Cardiac muscle cell (in vitro differentiated cells and primary cell): Measurements from ENCODE around the gene TMEM120B. TPM values are rescaled to one million over a fixed set of nuclear protein-coding genes. Genes with fewer than 3 reads are reported as not detected.
"Not testable (repeated sequence)": the region's sequence is repeated elsewhere in the genome, so short reads cannot be mapped to it uniquely, and the experiment has no call there.

Source experiments
- DNase-seq, 2 donors: peaks; one replicate each; pipeline versions ENCODE4 v3.0.0 to v3.0.0-alpha.2; 2010 to 2017; ENCODE audit warnings: low read depth in 1 of 2, low spot score in 1 of 2
- H3K27ac ChIP-seq: fragments of 200-600 bp; sonication (generic); 2 replicates; pipeline ENCODE4 v1.5.1; 2016
- H3K27me3 ChIP-seq: fragments of 200-600 bp; sonication (generic); 2 replicates; pipeline ENCODE4 v1.6.0; 2016; ENCODE audit warnings: control low read depth
- H3K36me3 ChIP-seq: fragments of 200-600 bp; sonication (generic); 2 replicates; pipeline ENCODE4 v1.5.1; 2016; ENCODE audit warnings: control low read depth
- H3K4me1 ChIP-seq: fragments of 200-600 bp; sonication (generic); 2 replicates; pipeline ENCODE4 v1.8.1; 2017; ENCODE audit warnings: low read depth, mild to moderate bottlenecking, mixed run types
- H3K4me3 ChIP-seq: fragments of 200-600 bp; sonication (generic); 2 replicates; pipeline ENCODE4 v1.5.1; 2016; ENCODE audit warnings: mild to moderate bottlenecking
- H3K9me3 ChIP-seq: fragments of 200-600 bp; sonication (generic); 2 replicates; pipeline ENCODE4 v1.5.1; 2017; ENCODE audit warnings: low read depth, mild to moderate bottlenecking, control low read depth
- polyA plus RNA-seq: library from polyadenylated mRNA; unstranded; fragments of >200 nt; fragmentation: Nextera tagmentation; extraction: Ambion mirVana; gene quantifications from 2 replicates; pipeline ENCODE4 v1.2.1, GENCODE V29; 2016
- total RNA-seq: library from RNA; depleted of rRNA; stranded (reverse); fragments of >200 nt; gene quantifications from 2 replicates; pipeline ENCODE4 v1.2.3, GENCODE V29; 2016
- TF ChIP-seq, protein P1 (sequence below): IDR thresholded peaks from 2 replicates; pipeline ENCODE4 v1.5.1; 2012; ENCODE audit warnings: low read depth, mild to moderate bottlenecking, low read length

Gene TMEM120B
- total and polyA plus RNA-seq, 2 experiments from 2014 or later = 19.7 to 30.7 TPM

DNA sequence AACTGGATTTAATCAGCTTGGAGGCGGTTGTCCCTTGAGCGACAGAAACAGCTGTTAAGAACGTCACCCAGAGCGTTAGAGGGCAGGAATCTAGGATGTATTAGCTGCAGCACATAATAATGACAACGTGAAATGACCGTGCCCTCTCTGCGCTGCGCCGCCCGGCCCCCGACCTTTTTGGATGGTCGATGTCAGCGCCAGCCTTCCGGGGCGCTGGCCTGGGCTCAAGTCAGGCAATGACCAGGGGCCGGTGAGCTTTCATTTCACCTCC lies 427 bp upstream of the TMEM120B start:
- peak; percentile 24 to 60 for DNase-seq
- Histone ChIP-seq H3K4me3 (peak overlapping the region; percentile 96), H3K4me1 (peaks cover 15% of the 10 kb centered on the region), H3K27me3 (no peaks in the 10 kb centered on the region), H3K36me3 (no peaks in the 10 kb centered on the region), H3K27ac (peak overlapping the region; percentile 88), H3K9me3 (no peaks in the 10 kb centered on the region)
- TF ChIP-seq, protein P1, sequence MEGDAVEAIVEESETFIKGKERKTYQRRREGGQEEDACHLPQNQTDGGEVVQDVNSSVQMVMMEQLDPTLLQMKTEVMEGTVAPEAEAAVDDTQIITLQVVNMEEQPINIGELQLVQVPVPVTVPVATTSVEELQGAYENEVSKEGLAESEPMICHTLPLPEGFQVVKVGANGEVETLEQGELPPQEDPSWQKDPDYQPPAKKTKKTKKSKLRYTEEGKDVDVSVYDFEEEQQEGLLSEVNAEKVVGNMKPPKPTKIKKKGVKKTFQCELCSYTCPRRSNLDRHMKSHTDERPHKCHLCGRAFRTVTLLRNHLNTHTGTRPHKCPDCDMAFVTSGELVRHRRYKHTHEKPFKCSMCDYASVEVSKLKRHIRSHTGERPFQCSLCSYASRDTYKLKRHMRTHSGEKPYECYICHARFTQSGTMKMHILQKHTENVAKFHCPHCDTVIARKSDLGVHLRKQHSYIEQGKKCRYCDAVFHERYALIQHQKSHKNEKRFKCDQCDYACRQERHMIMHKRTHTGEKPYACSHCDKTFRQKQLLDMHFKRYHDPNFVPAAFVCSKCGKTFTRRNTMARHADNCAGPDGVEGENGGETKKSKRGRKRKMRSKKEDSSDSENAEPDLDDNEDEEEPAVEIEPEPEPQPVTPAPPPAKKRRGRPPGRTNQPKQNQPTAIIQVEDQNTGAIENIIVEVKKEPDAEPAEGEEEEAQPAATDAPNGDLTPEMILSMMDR = no peak

DNA sequence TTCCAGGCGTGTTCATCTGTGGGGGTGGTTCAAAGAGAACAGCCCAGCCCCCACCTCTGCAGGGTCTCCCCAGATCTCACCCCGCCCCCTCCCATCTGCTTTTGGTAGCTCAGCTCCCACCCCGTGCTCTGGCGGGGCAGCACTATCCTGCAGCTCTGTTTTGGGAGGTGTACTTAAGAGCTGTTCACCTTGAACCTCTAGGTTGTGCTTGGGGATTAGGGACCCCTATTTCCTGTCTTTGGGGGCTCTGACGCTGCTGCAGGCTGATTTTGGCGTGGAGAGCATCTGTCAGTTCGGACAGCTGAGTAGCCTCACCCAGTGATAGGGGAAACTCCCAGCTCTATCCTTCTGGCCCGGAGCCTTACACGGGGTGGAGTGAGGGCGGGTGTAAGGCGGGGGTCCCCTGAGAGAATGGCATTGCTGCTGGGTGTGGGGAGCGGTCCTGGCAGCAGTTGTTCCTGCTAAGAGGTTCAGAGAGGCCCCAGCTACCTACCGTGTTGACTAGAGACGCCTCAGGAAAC lies 765 bp downstream of the TMEM120B start:
- H3K4me3 ChIP-seq = peak overlapping the region; percentile 96
- H3K36me3 ChIP-seq = no peaks in the 10 kb centered on the region
- H3K27ac ChIP-seq = no peak overlapping the region
- H3K27me3 ChIP-seq = no peaks in the 10 kb centered on the region
- TF ChIP-seq, protein P1 = no peak
- peak in 1 of 2 donors; percentile 35 for DNase-seq
- H3K9me3 ChIP-seq = no peaks in the 10 kb centered on the region
- H3K4me1 ChIP-seq = peaks cover 15% of the 10 kb centered on the region

DNA sequence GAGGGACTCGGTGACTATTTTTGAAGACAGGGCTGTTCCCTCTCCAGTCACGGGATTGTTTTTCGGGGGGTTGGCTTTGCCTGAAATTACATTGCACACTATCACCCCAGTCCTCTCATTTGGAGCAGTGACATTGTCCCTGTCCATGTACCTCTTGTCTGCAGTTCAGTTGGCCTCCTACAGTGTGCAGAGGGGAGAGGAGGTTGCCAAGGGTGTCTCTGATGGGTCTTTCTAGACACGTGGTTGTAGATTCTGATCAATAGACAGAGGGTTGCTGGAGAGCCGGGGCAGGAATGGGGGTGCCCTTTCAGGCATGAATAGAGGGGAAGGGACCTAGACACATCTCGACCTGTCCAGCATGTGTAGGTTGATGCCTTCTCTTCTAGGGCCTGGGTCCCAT lies 1.2 kb downstream of the TMEM120B start:
- H3K27ac ChIP-seq = no peak overlapping the region
- H3K4me1 ChIP-seq = peaks cover 15% of the 10 kb centered on the region

DNA sequence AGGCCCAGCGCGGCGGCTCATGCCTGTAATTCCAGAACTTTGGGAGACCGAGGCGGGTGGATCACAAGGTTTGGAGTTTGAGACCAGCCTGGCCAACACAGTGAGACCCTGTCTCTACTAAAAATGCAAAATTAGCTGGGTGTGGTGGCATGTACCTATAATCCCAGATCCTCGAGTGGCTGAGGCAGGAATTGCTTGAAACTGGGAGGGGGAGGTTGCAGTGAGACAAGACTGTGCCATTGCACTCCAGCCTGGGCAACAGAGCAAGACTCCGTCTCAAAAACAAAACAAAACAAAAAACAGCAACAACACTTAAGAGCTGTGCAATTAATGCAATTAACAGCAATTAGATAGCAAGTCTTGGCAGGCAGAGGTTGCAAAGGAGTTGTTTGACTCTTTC lies 2.5 kb downstream of the TMEM120B start:
- not testable (repeated sequence) for H3K4me3 ChIP-seq, H3K27me3 ChIP-seq, H3K9me3 ChIP-seq, DNase-seq, H3K36me3 ChIP-seq, H3K27ac ChIP-seq
- peaks cover 11% of the 10 kb centered on the region for H3K4me1 ChIP-seq

More for the DNA sequence above, 1.2 kb downstream of the TMEM120B start:
- DNase-seq = no peak
- H3K27me3 ChIP-seq = no peaks in the 10 kb centered on the region
- H3K9me3 ChIP-seq = no peaks in the 10 kb centered on the region
- H3K36me3 ChIP-seq = no peaks in the 10 kb centered on the region
- H3K4me3 ChIP-seq = peak overlapping the region; percentile 96
- TF ChIP-seq, protein P1 = no peak

DNA sequence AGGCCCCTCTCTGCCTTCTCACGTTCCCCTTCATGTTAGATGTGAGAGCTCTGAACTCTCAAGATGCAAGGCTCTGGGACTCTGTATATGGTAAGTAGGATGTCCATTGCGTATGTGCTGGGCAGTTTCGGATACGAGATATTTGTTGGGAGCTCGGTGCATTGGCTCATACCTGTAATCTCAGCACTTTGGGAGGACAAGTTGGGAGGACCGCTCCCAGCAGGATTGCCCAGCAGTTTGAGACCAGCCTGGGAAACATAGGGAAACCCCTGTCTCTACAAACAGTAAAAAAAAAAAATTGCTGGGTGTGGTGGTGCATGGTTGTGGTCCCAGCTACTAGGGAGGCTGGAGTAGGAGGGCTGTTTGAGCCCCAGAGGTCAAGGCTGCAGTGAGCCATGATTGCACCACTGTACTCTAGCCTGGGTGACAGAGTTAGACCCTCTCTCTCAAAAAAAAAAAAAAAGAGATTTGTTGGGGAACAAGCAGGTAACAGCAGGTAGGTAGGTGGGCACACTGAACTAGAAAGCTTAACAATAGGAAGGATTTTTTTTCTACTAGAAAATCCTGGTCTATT lies 3.4 kb downstream of the TMEM120B start:
- Histone ChIP-seq H3K27ac (no peak overlapping the region), H3K9me3 (no peaks in the 10 kb centered on the region), H3K27me3 (no peaks in the 10 kb centered on the region), H3K4me1 (peaks cover 11% of the 10 kb centered on the region), H3K36me3 (no peaks in the 10 kb centered on the region), H3K4me3 (no peak overlapping the region)
- TF ChIP-seq, protein P1 = no peak
- DNase-seq = no peak

DNA sequence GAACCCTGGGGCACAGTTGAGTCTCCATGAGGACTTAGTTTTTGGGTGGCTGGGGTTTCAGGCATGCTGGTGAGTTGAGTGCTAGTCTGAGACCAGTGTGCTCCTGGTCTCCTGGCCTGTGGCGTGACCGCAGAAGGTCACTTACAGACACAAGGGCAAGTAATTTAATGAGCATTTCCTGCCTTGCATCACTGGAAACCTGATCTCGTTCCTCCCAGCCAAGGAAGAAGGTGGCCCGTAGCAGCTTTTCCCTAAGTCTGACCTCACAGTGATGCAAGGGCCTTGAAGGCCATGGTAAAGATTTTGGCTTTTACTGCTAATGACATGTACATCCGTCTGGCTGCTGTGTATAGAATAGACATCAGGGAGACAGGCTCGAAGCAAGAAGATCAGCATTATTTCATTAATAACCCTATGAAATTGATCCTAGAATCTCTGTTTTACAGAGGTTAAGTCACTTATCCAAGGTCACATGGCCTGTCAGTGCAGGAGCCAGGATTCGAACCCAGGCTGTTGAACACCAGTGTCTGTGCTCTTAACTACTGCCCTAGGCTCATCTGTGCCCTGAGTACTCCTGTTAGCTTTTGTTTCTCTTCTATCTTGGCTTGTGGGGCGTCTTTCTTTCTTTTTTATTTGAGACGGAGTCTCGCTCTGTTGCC lies 4.6 kb downstream of the TMEM120B start:
- H3K4me1 ChIP-seq = peaks cover 5% of the 10 kb centered on the region
- no peak overlapping the region for H3K4me3 ChIP-seq
- no peaks in the 10 kb centered on the region for H3K27me3 ChIP-seq
- peak; percentile 25 to 94 for DNase-seq
- H3K36me3 ChIP-seq = no peaks in the 10 kb centered on the region
- H3K27ac ChIP-seq = peak overlapping the region; percentile 12
- TF ChIP-seq, protein P1 = no peak
- H3K9me3 ChIP-seq = no peaks in the 10 kb centered on the region
